ENCODE data around the gene ADGRG6. TPM values are rescaled to one million over a fixed set of nuclear protein-coding genes. Genes with fewer than 3 reads are reported as not detected.

ADGRG6 gene
- total and polyA plus RNA-seq, 2 donors from 2014 or later = 2.6 to 32.8 TPM

GRCh38 chr6:142357879-142358278 lies 56.1 kb downstream of the ADGRG6 start:
- intact Hi-C loops (cut with DNase I) = no loop called here
- Histone ChIP-seq H3K36me3 (ENCODE audit: control insufficient read depth in 2 of 3, insufficient read depth in 3 of 3, low read length in 3 of 3) (no peaks in the 10 kb centered on the region), H3K9me3 (ENCODE audit: control insufficient read depth in 2 of 3, insufficient read depth in 1 of 3, low read length in 3 of 3) (no peaks in the 10 kb centered on the region), H3K9ac (ENCODE audit: low read length in 3 of 3) (no peak overlapping the region), H3K27ac (ENCODE audit: low read depth in 2 of 2, low read length in 2 of 2) (no peak overlapping the region), H3K4me3 (ENCODE audit: low read length in 3 of 3) (no peak overlapping the region), H3K4me1 (ENCODE audit: control insufficient read depth in 2 of 3, insufficient read depth in 2 of 3, low read depth in 1 of 3, low read length in 3 of 3) (no peaks in the 10 kb centered on the region), H3K27me3 (ENCODE audit: control insufficient read depth, insufficient read depth, low read length) (no peaks in the 10 kb centered on the region)
- no peak for DNase-seq
- no peak for FAIRE-seq
- no peak for TF ChIP-seq CTCF (IDR thresholded peaks at IDR 0.05; ENCODE audit: borderline replicate concordance, extremely low read depth, insufficient read depth)

GRCh38 chr6:142359271-142359960 lies 57.6 kb downstream of the ADGRG6 start:
- H3K9me3 ChIP-seq (ENCODE audit: control insufficient read depth in 2 of 3, insufficient read depth in 1 of 3, low read length in 3 of 3) = no peaks in the 10 kb centered on the region
- no peaks in the 10 kb centered on the region for H3K4me1 ChIP-seq (ENCODE audit: control insufficient read depth in 2 of 3, insufficient read depth in 2 of 3, low read depth in 1 of 3, low read length in 3 of 3)
- H3K27me3 ChIP-seq (ENCODE audit: control insufficient read depth, insufficient read depth, low read length) = no peaks in the 10 kb centered on the region
- no peaks in the 10 kb centered on the region for H3K36me3 ChIP-seq (ENCODE audit: control insufficient read depth in 2 of 3, insufficient read depth in 3 of 3, low read length in 3 of 3)
- H3K9ac ChIP-seq (ENCODE audit: low read length in 3 of 3) = no peak overlapping the region
- FAIRE-seq = no peak
- no peak overlapping the region for H3K4me3 ChIP-seq (ENCODE audit: low read length in 3 of 3)
- H3K27ac ChIP-seq (ENCODE audit: low read depth in 2 of 2, low read length in 2 of 2) = no peak overlapping the region
- no peak for DNase-seq
- no peak for TF ChIP-seq CTCF (IDR thresholded peaks at IDR 0.05; ENCODE audit: borderline replicate concordance, extremely low read depth, insufficient read depth)
- intact Hi-C loops (cut with DNase I) = no loop called here

- Histone ChIP-seq H3K4me1 (ENCODE audit: control insufficient read depth in 2 of 3, insufficient read depth in 2 of 3, low read depth in 1 of 3, low read length in 3 of 3) (no peaks in the 10 kb centered on the region), H3K36me3 (ENCODE audit: control insufficient read depth in 2 of 3, insufficient read depth in 3 of 3, low read length in 3 of 3) (no peaks in the 10 kb centered on the region), H3K27ac (ENCODE audit: low read depth in 2 of 2, low read length in 2 of 2) (no peak overlapping the region), H3K27me3 (ENCODE audit: control insufficient read depth, insufficient read depth, low read length) (no peaks in the 10 kb centered on the region), H3K9ac (ENCODE audit: low read length in 3 of 3) (no peak overlapping the region), H3K4me3 (ENCODE audit: low read length in 3 of 3) (no peak overlapping the region), H3K9me3 (ENCODE audit: control insufficient read depth in 2 of 3, insufficient read depth in 1 of 3, low read length in 3 of 3) (no peaks in the 10 kb centered on the region)
- no peak for TF ChIP-seq CTCF (IDR thresholded peaks at IDR 0.05; ENCODE audit: borderline replicate concordance, extremely low read depth, insufficient read depth)
- no peak for DNase-seq
- intact Hi-C loops (cut with DNase I) = no loop called here
- FAIRE-seq = no peak
Measured at GRCh38 chr6:142361345-142361744, 59.5 kb downstream of the ADGRG6 start.

Measured in kidney (tissue), 14 donors.